Muscle of leg (tissue), 11 donors: ENCODE measurements around the gene MTHFD2. TPM values are rescaled to one million over a fixed set of nuclear protein-coding genes. Genes with fewer than 3 reads are reported as not detected.

Experiments used
- DNase-seq: peaks from one replicate; pipeline ENCODE4 v3.0.0; 2013
- H3K27ac ChIP-seq: one replicate; pipeline ENCODE4 v1.5.1; 2013; ENCODE audit warnings: mild to moderate bottlenecking, low read length, control low read depth
- H3K27me3 ChIP-seq: one replicate; pipeline ENCODE4 v1.6.1; 2013; ENCODE audit warnings: low read length; ENCODE audit not compliant: control insufficient read depth, insufficient read depth
- H3K36me3 ChIP-seq: one replicate; pipeline ENCODE4 v1.6.1; 2013; ENCODE audit warnings: low read length; ENCODE audit not compliant: control insufficient read depth, insufficient read depth
- H3K4me1 ChIP-seq: one replicate; pipeline ENCODE4 v1.6.1; 2013; ENCODE audit warnings: low read length; ENCODE audit not compliant: control insufficient read depth, insufficient read depth
- H3K4me3 ChIP-seq: one replicate; pipeline ENCODE4 v1.5.1; 2013; ENCODE audit warnings: low read length, control low read depth
- H3K9me3 ChIP-seq: replicated peaks from 2 replicates; pipeline ENCODE4 v1.6.1; 2013; ENCODE audit warnings: low read depth, low read length; ENCODE audit not compliant: control insufficient read depth
- WGBS: methylation state at CpG from one replicate; pipeline ENCODE4 v1.1.5; 2013; ENCODE audit warnings: missing lambda C conversion rate; ENCODE audit not compliant: insufficient coverage; 5-methylcytosine and 5-hydroxymethylcytosine counted together
- polyA plus RNA-seq, 8 donors: library from polyadenylated mRNA; unstranded; fragments of 120-200 nt; gene quantifications; one replicate each; pipeline versions ENCODE4 v1.2.1 to v1.2.3, GENCODE V29; 2013; ENCODE audit warnings: inconsistent platforms in 1 of 8, low replicate concordance in 1 of 8; ENCODE audit not compliant: insufficient read length in 8 of 8, insufficient read depth in 1 of 8
- total RNA-seq: library from RNA; stranded (reverse); fragments of 120-200 nt; gene quantifications from one replicate; pipeline ENCODE4 v1.2.4, GENCODE V29; 2013

The MTHFD2 gene
- total and polyA plus RNA-seq, 9 donors = 25.6 to 42.6 (median 31.7) TPM

GRCh38 chr2:74239346-74239745 is 40.9 kb downstream of the MTHFD2 start:
- Histone ChIP-seq H3K36me3 (no peaks in the 10 kb centered on the region), H3K27me3 (no peaks in the 10 kb centered on the region), H3K27ac (no peak overlapping the region), H3K4me1 (no peaks in the 10 kb centered on the region), H3K9me3 (no peaks in the 10 kb centered on the region), H3K4me3 (no peak overlapping the region)
- 83% methylated on average over 6 of the region's 7 CpGs for WGBS
- no peak for DNase-seq

DNA sequence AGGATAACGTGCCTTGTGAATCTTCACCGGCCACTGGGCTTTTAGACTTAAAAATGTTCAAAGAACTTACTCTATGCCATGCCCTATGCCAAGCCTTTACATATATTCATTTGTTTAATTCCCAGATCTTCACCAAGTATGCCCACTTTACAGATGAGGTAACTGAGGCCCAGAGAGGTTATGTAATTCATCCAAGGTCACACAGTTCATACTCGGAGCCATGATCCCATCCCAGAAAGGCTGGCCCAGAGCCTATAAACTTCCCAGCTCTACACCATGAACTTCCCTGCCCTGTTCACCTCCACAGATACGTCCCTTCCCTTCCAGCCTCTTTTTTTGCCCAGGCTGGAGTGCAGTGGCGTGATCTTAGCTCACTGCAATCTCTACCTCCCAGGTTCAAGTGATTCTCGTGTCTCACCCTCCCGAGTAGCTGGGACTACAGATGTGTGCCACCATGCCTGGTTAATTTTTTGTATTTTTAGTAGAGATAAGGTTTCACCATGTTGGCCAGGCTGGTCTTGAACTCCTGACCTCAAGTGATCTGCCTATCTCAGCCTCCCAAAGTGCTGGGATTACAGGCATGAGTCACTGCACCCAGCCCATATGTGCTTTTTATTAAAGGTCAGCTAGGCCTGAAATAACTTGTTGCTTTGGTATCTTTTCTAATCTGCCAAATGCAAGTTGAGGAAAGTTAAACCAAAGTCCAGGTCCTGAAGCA is 44.1 kb downstream of the MTHFD2 start:
- H3K4me1 ChIP-seq = no peaks in the 10 kb centered on the region
- no peak overlapping the region for H3K4me3 ChIP-seq
- no peak overlapping the region for H3K27ac ChIP-seq
- no peaks in the 10 kb centered on the region for H3K36me3 ChIP-seq
- WGBS = 82% methylated on average over 5 of the region's 7 CpGs
- no peaks in the 10 kb centered on the region for H3K27me3 ChIP-seq
- no peak for DNase-seq
- no peaks in the 10 kb centered on the region for H3K9me3 ChIP-seq

DNA sequence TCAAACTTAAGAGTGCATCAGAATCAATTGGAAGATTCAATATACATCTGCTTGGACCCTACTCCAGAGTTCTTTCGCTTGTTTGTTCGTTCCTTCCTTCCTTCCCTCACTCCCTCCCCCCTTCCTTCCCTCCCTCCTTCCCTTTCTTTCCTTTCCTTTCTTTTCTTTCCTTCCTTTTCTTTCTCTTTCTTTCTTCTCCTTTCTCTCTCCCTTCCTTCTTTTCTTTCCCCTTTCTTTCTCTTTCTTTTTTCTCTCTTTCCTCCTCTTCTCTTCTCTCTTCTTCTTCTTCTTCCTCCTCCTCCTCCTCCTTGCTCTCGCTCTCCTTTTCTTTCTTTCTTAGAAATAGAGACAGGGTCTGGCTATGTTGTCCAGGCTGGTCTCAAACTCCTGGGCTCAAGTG is 45.9 kb downstream of the MTHFD2 start:
- Histone ChIP-seq H3K36me3 (no peaks in the 10 kb centered on the region), H3K4me1 (no peaks in the 10 kb centered on the region), H3K4me3 (no peak overlapping the region), H3K27me3 (no peaks in the 10 kb centered on the region), H3K27ac (no peak overlapping the region), H3K9me3 (no peaks in the 10 kb centered on the region)
- no peak for DNase-seq
- WGBS = 60% methylated on average over 2 of the region's 3 CpGs

DNA sequence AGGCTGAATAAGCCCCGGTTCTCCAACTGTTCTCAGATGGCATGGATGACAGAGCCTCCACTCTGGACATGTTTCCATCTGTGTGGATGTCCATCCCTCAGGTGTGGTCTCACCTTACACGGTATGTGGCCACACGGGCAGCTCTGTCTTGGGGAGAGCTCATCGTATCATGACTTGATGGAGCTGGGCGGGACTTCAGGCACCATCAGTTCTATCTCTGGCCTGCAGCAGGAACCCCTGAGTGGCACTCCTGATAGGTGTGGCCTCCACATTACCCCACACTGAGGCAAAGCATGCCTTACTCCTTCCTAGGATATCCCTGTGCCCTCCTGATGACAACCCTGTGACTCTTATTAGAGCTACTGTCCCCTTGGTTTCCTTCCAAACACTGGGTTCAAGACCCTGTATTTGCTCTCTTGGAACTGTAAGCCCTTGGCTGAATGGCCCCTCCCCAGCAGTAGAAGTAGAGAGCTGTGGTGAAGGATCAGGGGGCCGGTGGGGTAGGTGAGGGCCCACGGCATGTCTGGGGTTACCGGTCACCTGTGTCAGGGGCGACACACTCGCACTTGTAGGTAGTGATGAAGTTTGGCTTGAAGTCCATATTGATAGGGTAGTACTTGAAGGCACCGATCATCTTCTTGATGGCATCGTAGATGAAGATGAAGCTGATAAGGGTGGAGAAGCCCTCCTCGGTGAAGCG is 48.2 kb downstream of the MTHFD2 start:
- Histone ChIP-seq H3K4me3 (no peak overlapping the region), H3K9me3 (no peaks in the 10 kb centered on the region), H3K36me3 (no peaks in the 10 kb centered on the region), H3K27me3 (no peaks in the 10 kb centered on the region), H3K27ac (no peak overlapping the region), H3K4me1 (no peaks in the 10 kb centered on the region)
- no peak for DNase-seq
- WGBS = 90% methylated on average over 14 of the region's 14 CpGs

DNA sequence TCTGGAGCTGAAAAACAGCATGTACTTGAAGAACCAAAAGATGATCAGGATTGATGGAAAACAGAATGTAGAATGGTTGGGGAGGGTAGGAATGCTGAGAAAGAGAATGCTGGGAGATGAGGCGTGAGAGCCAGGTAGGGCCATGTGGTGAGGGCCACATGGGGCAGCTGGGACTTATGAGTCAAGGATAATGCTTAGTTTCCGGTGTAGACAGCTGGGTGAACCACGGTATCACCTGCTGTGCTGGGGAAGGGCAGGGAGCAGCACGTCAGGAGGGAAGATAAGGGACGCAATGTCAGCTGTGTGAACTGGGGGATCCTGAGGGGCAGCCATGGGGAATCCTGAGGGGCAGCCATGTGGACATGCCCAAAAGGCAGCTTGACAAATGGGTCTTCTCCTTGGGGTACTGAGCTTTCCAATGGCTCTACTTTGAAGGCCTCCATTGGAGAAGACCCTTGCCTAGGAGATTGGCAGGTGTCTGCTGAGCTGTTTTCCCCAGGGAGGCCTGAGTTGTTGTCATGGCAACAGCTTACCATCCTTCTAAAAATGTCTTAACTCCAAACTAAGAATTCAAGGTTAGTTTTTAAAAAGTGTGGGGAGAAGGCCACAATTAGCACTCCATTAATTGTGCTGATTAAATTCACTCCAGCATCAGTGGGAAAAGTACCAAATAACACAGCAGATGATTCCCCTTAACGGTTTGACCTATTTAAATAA is 51.1 kb downstream of the MTHFD2 start:
- WGBS = 71% methylated on average over 5 of the region's 6 CpGs
- H3K4me3 ChIP-seq = no peak overlapping the region
- no peaks in the 10 kb centered on the region for H3K36me3 ChIP-seq
- H3K4me1 ChIP-seq = peaks cover 6% of the 10 kb centered on the region
- H3K27ac ChIP-seq = no peak overlapping the region
- no peak for DNase-seq
- no peaks in the 10 kb centered on the region for H3K27me3 ChIP-seq
- H3K9me3 ChIP-seq = no peaks in the 10 kb centered on the region

DNA sequence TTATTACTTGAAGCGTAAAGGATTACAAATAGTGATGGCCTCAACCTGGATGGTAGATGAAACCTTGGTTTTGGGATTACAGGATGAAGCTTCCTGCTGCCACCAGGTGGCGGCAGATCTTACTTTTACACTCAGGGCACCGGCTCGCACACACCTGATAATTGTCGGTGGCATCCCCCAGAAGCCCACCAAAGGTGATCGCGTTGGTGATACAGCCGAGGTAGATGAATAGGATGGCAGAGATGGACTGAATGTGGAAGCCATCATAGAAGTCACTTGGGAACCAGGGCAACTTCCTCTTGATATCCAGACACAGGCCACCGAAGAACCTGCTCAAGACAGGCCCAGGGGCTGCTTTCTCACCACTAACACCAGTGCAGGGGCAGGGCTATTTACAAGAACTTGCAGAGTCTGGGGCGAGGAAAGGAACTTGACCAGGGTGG is 51.8 kb downstream of the MTHFD2 start:
- Histone ChIP-seq H3K27me3 (no peaks in the 10 kb centered on the region), H3K4me1 (peaks cover 6% of the 10 kb centered on the region), H3K9me3 (no peaks in the 10 kb centered on the region), H3K27ac (no peak overlapping the region), H3K4me3 (no peak overlapping the region), H3K36me3 (no peaks in the 10 kb centered on the region)
- peak; percentile 56 for DNase-seq
- no CpG with 5 or more reads among the region's 10 CpGs for WGBS

DNA sequence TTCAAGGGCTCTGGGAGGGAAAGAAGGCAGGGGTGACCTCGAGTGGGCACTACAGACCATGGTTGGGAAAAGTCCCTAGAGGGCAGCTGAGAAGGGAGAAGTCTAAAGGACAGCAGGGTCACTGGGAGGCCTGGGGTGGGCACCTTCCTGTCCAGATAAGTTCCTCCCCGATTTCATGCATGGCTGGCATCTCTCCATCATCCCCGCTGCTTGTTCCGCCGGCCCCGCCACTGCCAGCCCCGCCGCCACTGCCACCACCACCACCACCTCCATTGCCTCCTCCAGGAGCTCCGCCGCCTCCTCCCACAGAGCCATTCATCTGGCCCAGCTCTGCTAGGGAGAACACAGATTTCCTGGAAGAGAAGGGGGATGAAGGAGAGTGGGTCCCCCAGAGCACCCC is 53.6 kb downstream of the MTHFD2 start:
- no peaks in the 10 kb centered on the region for H3K27me3 ChIP-seq
- no peak overlapping the region for H3K27ac ChIP-seq
- 63% methylated on average over 3 of the region's 10 CpGs for WGBS
- peaks cover 6% of the 10 kb centered on the region for H3K4me1 ChIP-seq
- no peak for DNase-seq
- peaks cover 3% of the 10 kb centered on the region for H3K36me3 ChIP-seq
- H3K9me3 ChIP-seq = no peaks in the 10 kb centered on the region
- H3K4me3 ChIP-seq = no peak overlapping the region

DNA sequence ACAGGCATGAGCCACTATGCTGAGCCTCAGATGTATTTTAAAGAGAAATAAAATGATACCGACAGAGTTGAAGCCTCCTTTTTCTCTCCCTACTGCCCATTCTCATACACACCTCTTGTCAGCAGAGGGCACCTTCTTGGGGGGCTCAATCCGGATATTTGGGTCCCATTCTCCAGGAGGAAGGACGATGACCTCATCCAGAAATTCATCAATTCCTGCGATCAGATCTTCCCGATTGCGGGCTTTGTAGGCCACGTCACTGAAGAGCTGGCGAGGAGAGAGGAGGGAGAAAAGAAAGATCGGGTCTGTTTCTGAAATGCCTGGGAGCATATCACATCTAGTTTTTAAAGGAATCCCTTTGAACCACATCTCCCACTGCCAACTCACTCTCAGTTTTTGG is 54.4 kb downstream of the MTHFD2 start:
- Histone ChIP-seq H3K4me3 (no peak overlapping the region), H3K27me3 (no peaks in the 10 kb centered on the region), H3K36me3 (peaks cover 3% of the 10 kb centered on the region), H3K27ac (peak overlapping the region; percentile 71), H3K9me3 (no peaks in the 10 kb centered on the region), H3K4me1 (peaks cover 6% of the 10 kb centered on the region)
- WGBS = 69% methylated on average over 3 of the region's 9 CpGs
- DNase-seq = peak; percentile 43

- H3K4me1 ChIP-seq = peaks cover 6% of the 10 kb centered on the region
- H3K27me3 ChIP-seq = no peaks in the 10 kb centered on the region
- no peak overlapping the region for H3K4me3 ChIP-seq
- H3K27ac ChIP-seq = peak overlapping the region; percentile 71
- WGBS = 39% methylated on average over 4 of the region's 7 CpGs
- peak; percentile 70 for DNase-seq
- H3K9me3 ChIP-seq = no peaks in the 10 kb centered on the region
- peaks cover 3% of the 10 kb centered on the region for H3K36me3 ChIP-seq
These were observed 55.0 kb downstream of the MTHFD2 start for GRCh38 chr2:74253306-74253970.

GRCh38 chr2:74253971-74254310 is 55.5 kb downstream of the MTHFD2 start:
- Histone ChIP-seq H3K4me1 (peaks cover 6% of the 10 kb centered on the region), H3K4me3 (no peak overlapping the region), H3K27ac (peak overlapping the region; percentile 48), H3K9me3 (no peaks in the 10 kb centered on the region), H3K36me3 (peaks cover 3% of the 10 kb centered on the region), H3K27me3 (no peaks in the 10 kb centered on the region)
- peak; percentile 85 for DNase-seq
- WGBS = 0% methylated on average over 2 of the region's 4 CpGs
